ENCODE data around the gene KRTAP5-5. TPM values are rescaled to one million over a fixed set of nuclear protein-coding genes. Genes with fewer than 3 reads are reported as not detected.
"Not testable (repeated sequence)": the region's sequence is repeated elsewhere in the genome, so short reads cannot be mapped to it uniquely, and the experiment has no call there.

The KRTAP5-5 gene
- polyA plus RNA-seq, 1 donor from 2014 or later = not detected

DNA sequence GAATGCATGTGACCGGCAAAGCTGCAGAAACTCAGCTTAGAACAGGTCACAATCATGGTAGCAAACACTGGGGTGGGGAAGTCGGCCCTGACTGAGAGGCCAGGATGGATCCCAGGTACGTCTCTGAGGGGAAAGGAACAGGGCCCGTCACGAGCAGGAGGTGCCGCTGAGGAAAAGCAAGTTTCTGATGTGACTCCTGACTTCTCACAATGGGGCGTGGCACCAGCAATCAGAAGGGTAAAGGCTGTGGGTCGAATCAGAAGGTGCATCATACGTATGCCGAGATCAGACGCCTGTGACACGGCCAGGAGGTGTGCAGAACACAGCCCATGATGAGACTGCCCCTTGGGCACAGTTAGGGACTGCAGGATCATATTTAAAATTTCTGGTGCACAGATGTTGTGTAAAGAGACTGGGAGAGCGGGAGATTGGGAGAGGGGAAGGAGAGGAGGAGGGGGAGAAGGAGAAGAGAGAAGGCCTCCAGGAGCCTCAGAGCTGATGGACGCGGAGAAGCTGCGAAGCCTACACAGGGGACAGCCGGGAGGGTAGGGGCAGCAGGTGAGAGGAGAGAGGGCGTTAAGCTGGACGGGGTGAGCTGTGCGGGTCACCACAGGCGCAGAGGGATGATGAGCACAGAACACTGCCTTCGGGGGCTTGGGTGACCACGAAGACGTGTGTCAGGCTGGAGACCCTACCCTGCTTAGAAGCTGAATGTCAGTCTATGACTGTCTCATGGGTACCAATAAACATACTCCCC lies 30.7 kb downstream of the KRTAP5-5 start:
- Histone ChIP-seq H3K4me3 (ENCODE audit: low read length) (no peak overlapping the region), H3K27me3 (ENCODE audit: insufficient read depth, low read depth, low read length) (no peaks in the 10 kb centered on the region), H2AFZ (ENCODE audit: low read depth, low read length) (no peak overlapping the region), H3K9ac (ENCODE audit: low read length) (no peak overlapping the region), H3K9me2 (ENCODE audit: insufficient read depth, low read length) (no peaks in the 10 kb centered on the region), H3K9me3 (ENCODE audit: low read length) (no peaks in the 10 kb centered on the region), H3F3A (ENCODE audit: insufficient read depth, low read length, poor library complexity, severe bottlenecking) (no peaks in the 10 kb centered on the region), H3K36me3 (ENCODE audit: insufficient read depth, low read length) (no peaks in the 10 kb centered on the region), H3K4me2 (ENCODE audit: low read length) (no peak overlapping the region), H4K20me1 (ENCODE audit: insufficient read depth) (no peaks in the 10 kb centered on the region), H3K79me2 (replicated peaks; ENCODE audit: insufficient read depth, low read length) (no peaks in the 10 kb centered on the region), H3K27ac (ENCODE audit: low read length) (no peak overlapping the region)
- TF ChIP-seq EP300 (conservative IDR thresholded peaks at IDR 0.05; ENCODE audit: poor library complexity, severe bottlenecking) = no peak
- TF ChIP-seq, protein P1, sequence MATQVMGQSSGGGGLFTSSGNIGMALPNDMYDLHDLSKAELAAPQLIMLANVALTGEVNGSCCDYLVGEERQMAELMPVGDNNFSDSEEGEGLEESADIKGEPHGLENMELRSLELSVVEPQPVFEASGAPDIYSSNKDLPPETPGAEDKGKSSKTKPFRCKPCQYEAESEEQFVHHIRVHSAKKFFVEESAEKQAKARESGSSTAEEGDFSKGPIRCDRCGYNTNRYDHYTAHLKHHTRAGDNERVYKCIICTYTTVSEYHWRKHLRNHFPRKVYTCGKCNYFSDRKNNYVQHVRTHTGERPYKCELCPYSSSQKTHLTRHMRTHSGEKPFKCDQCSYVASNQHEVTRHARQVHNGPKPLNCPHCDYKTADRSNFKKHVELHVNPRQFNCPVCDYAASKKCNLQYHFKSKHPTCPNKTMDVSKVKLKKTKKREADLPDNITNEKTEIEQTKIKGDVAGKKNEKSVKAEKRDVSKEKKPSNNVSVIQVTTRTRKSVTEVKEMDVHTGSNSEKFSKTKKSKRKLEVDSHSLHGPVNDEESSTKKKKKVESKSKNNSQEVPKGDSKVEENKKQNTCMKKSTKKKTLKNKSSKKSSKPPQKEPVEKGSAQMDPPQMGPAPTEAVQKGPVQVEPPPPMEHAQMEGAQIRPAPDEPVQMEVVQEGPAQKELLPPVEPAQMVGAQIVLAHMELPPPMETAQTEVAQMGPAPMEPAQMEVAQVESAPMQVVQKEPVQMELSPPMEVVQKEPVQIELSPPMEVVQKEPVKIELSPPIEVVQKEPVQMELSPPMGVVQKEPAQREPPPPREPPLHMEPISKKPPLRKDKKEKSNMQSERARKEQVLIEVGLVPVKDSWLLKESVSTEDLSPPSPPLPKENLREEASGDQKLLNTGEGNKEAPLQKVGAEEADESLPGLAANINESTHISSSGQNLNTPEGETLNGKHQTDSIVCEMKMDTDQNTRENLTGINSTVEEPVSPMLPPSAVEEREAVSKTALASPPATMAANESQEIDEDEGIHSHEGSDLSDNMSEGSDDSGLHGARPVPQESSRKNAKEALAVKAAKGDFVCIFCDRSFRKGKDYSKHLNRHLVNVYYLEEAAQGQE (IDR thresholded peaks at IDR 0.05; ENCODE audit: borderline replicate concordance) = no peak
- TF ChIP-seq SMC3 (conservative IDR thresholded peaks at IDR 0.05; ENCODE audit: poor library complexity) = no peak
- no peak for TF ChIP-seq TAF1 (IDR thresholded peaks at IDR 0.05; ENCODE audit: low read depth)
- TF ChIP-seq EZH2 (IDR thresholded peaks at IDR 0.05; ENCODE audit: borderline replicate concordance, insufficient read depth, low read length, poor library complexity, severe bottlenecking) = no peak
- TF ChIP-seq, protein P2, sequence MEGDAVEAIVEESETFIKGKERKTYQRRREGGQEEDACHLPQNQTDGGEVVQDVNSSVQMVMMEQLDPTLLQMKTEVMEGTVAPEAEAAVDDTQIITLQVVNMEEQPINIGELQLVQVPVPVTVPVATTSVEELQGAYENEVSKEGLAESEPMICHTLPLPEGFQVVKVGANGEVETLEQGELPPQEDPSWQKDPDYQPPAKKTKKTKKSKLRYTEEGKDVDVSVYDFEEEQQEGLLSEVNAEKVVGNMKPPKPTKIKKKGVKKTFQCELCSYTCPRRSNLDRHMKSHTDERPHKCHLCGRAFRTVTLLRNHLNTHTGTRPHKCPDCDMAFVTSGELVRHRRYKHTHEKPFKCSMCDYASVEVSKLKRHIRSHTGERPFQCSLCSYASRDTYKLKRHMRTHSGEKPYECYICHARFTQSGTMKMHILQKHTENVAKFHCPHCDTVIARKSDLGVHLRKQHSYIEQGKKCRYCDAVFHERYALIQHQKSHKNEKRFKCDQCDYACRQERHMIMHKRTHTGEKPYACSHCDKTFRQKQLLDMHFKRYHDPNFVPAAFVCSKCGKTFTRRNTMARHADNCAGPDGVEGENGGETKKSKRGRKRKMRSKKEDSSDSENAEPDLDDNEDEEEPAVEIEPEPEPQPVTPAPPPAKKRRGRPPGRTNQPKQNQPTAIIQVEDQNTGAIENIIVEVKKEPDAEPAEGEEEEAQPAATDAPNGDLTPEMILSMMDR (IDR thresholded peaks at IDR 0.05; ENCODE audit: poor library complexity, severe bottlenecking) = no peak

DNA sequence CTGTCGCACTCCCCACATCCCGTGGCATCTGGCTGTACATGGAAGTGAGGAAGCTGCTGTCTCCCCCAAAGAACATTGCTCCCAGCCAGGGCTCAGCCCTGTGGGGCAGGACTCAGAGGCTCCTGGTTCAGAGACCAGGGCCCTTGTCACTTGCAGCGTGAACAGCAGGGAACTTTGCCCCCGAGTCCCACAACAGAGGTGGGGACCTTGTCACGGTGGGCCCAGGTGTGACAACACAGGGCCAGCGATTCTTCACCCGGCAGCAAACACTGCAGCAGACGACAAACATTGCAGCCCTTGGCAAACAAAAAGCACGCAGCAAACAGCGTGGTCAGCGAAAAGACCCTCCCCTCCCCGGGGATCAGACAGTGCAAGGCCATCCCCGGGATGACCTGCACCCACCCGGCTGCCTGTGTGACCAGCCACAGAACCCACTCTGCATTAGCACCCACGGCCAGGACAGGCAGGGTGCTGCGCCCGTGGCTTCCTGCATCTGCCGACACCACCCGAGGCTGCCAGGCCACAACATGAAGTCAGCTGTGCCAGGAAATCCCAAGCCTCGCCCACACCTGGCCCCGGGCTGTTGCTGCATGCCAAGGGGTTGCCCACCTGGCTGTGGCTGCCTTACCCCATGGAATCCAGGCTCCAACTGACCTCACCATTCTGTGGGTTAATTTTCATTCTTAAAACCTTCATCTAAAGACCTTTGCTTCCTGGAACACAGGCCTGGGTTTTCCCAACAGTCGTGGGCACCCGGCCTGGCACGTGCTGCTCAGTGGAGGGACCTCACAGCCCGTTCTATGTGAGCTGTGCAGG lies 32.1 kb downstream of the KRTAP5-5 start:
- H3K79me2 ChIP-seq (replicated peaks; ENCODE audit: insufficient read depth, low read length) = not testable (repeated sequence)

DNA sequence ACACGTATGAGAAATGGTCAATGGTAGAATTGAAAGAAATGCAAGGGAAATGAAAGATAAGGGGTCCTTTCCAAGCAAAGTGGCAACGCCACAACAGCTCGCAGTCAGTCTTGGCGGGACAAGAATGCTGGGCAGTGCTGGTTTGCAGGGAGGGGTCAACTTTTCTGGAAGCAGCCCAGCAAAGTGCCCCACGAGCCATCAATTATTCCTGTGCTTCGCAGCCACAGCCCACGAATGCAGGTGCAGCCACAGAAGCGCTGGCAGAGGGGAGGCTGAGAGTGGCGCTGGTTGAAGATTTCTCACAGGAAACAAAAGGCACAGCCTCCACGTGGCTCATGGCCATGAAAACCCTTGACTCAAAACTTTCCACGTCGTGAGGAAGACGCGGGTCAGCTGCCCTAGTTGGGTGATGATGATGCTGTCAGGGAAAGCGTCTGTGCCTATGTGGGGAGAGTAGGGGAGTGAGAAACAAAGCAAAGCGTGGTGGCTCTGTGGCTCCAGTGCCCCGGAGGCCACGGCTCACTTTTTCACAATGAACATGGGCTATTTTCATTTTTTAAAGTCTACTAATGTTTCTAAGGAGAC lies 33.2 kb downstream of the KRTAP5-5 start:
- H3K36me3 ChIP-seq (ENCODE audit: insufficient read depth, low read length); H3F3A ChIP-seq (ENCODE audit: insufficient read depth, low read length, poor library complexity, severe bottlenecking); H3K9me2 ChIP-seq (ENCODE audit: insufficient read depth, low read length); H3K9ac ChIP-seq (ENCODE audit: low read length); H3K27me3 ChIP-seq (ENCODE audit: insufficient read depth, low read depth, low read length); H3K9me3 ChIP-seq (ENCODE audit: low read length); H4K20me1 ChIP-seq (ENCODE audit: insufficient read depth); H3K27ac ChIP-seq (ENCODE audit: low read length); H3K4me2 ChIP-seq (ENCODE audit: low read length); H3K4me3 ChIP-seq (ENCODE audit: low read length); H2AFZ ChIP-seq (ENCODE audit: low read depth, low read length); H3K79me2 ChIP-seq (replicated peaks; ENCODE audit: insufficient read depth, low read length): not testable (repeated sequence)

More for the DNA sequence above, 32.1 kb downstream of the KRTAP5-5 start:
- not testable (repeated sequence) for H3K27me3 ChIP-seq (ENCODE audit: insufficient read depth, low read depth, low read length); H3K9me2 ChIP-seq (ENCODE audit: insufficient read depth, low read length); H3K9me3 ChIP-seq (ENCODE audit: low read length); H3K4me2 ChIP-seq (ENCODE audit: low read length); H4K20me1 ChIP-seq (ENCODE audit: insufficient read depth); H3K4me3 ChIP-seq (ENCODE audit: low read length); H3F3A ChIP-seq (ENCODE audit: insufficient read depth, low read length, poor library complexity, severe bottlenecking); H2AFZ ChIP-seq (ENCODE audit: low read depth, low read length); H3K27ac ChIP-seq (ENCODE audit: low read length); H3K9ac ChIP-seq (ENCODE audit: low read length); H3K36me3 ChIP-seq (ENCODE audit: insufficient read depth, low read length)
